Measurements from ENCODE around the gene FBXO42. TPM values are rescaled to one million over a fixed set of nuclear protein-coding genes. Genes with fewer than 3 reads are reported as not detected.
A peak's percentile ranks its signal among the peaks of the same experiment; 100 is the strongest.
"Not testable (repeated sequence)": the region's sequence is repeated elsewhere in the genome, so short reads cannot be mapped to it uniquely, and the experiment has no call there.

FBXO42 gene
- total RNA-seq, 1 donor from 2014 or later: 24.3 TPM

DNA sequence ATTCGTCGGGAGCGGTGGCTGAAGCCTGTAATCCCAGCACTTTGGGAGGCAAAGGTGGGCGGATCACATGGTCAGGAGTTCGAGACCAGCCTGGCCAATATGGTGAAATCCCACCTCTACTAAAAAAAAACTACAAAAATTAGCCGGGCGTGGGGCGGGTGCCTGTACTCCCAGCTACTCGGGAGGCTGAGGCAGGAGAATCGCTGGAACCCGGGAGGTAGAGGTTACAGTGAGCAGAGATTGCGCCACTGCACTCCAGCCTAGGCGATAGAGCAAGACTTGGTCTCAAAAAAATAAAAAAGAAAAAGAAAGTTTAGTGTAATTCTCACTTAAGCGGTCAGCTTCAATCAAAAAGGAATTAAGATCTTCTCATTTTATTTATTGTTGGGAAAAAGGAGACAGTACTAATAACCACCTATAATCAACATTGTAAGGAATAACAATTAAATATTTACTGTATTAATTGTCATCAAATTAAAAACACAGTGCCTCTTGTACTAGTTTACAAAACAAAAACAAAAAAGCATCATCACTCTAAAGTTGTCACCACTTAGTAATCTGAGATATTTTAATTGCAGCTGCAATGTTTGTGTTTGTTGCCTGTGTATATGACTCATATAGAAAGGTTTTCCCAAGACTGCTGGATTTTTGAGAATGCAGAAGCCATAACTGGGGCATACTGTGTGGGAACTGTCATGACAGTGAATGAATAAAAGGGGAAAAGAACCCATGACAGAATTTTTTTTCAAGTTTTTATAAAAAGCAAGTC, 3.7 kb downstream of the FBXO42 start:
- TF ChIP-seq, protein P1, sequence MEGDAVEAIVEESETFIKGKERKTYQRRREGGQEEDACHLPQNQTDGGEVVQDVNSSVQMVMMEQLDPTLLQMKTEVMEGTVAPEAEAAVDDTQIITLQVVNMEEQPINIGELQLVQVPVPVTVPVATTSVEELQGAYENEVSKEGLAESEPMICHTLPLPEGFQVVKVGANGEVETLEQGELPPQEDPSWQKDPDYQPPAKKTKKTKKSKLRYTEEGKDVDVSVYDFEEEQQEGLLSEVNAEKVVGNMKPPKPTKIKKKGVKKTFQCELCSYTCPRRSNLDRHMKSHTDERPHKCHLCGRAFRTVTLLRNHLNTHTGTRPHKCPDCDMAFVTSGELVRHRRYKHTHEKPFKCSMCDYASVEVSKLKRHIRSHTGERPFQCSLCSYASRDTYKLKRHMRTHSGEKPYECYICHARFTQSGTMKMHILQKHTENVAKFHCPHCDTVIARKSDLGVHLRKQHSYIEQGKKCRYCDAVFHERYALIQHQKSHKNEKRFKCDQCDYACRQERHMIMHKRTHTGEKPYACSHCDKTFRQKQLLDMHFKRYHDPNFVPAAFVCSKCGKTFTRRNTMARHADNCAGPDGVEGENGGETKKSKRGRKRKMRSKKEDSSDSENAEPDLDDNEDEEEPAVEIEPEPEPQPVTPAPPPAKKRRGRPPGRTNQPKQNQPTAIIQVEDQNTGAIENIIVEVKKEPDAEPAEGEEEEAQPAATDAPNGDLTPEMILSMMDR (conservative IDR thresholded peaks at IDR 0.05): no peak
- Mint-ChIP-seq H3K4me3 (peak overlapping the region; percentile 56), H3K36me3 (ENCODE audit: low read depth) (no peaks in the 10 kb centered on the region), H3K27me3 (ENCODE audit: low read depth) (no peaks in the 10 kb centered on the region), H3K9me3 (no peaks in the 10 kb centered on the region), H3K27ac (ENCODE audit: unreplicated experiment) (no peak overlapping the region), H3K4me1 (peaks cover 29% of the 10 kb centered on the region)
- DNase-seq (ENCODE audit: low read depth, low spot score): no peak

DNA sequence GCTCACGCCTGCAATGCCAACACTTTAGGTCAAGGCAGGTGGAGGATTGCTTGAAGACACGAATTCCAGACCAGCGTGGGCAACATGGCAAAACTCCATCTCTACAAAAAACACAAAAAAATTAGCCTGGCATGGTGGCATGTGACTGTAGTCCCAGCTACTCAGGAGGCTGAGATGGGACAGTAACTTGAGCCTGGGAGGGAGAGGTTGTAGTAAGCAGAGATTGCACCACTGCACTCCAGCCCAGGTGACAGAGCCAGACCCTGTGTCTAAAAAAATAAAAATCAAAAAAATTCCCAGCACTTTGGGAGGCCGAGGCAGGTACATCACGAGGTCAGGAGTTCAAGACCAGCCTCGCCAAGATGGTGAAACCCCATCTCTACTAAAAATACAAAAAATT, 9.0 kb downstream of the FBXO42 start:
- not testable (repeated sequence) for H3K27ac Mint-ChIP-seq (ENCODE audit: unreplicated experiment); H3K9me3 Mint-ChIP-seq; H3K4me3 Mint-ChIP-seq; H3K27me3 Mint-ChIP-seq (ENCODE audit: low read depth); DNase-seq (ENCODE audit: low read depth, low spot score); H3K36me3 Mint-ChIP-seq (ENCODE audit: low read depth)
- peaks cover 11% of the 10 kb centered on the region for H3K4me1 Mint-ChIP-seq

DNA sequence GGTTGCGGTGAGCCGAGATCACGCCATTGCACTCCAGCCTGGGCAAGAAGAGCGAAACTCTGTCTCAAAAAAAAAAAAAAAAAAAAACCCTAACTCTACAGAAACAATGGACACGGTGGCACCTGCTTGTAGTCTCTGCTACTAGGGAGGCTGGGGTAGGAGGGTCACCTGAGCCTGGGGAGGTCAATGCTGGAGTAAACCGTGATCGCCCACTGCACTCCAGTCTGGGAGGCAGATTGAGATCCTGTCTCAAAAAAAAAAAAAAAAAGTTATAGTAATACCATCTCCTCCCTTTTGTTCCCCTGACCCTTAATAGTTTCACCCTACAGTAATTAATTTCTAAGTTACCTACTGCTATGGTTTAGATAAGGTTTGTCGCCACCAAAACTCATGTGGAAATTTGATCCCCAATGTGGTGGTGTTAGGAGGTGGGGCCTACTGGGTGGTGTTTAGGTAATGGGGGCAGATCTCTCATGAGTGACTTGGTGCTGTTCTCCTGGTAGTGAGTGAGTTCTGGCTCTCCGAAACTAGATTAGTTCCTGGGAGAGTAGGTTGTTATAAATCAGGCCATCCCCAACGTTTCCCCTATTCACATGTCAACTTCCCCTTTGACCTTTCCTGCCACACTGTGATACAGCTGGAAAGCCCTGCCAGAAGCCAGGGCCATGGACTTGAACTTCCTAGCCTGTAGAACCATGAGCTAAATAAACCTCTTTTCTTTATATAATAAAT, 9.8 kb downstream of the FBXO42 start:
- H3K4me3 Mint-ChIP-seq: no peak overlapping the region
- no peak for DNase-seq (ENCODE audit: low read depth, low spot score)
- no peaks in the 10 kb centered on the region for H3K9me3 Mint-ChIP-seq
- H3K27me3 Mint-ChIP-seq (ENCODE audit: low read depth): no peaks in the 10 kb centered on the region
- no peak overlapping the region for H3K27ac Mint-ChIP-seq (ENCODE audit: unreplicated experiment)
- TF ChIP-seq, protein P1 (conservative IDR thresholded peaks at IDR 0.05): no peak
- H3K4me1 Mint-ChIP-seq: peaks cover 11% of the 10 kb centered on the region
- peaks cover 3% of the 10 kb centered on the region for H3K36me3 Mint-ChIP-seq (ENCODE audit: low read depth)

DNA sequence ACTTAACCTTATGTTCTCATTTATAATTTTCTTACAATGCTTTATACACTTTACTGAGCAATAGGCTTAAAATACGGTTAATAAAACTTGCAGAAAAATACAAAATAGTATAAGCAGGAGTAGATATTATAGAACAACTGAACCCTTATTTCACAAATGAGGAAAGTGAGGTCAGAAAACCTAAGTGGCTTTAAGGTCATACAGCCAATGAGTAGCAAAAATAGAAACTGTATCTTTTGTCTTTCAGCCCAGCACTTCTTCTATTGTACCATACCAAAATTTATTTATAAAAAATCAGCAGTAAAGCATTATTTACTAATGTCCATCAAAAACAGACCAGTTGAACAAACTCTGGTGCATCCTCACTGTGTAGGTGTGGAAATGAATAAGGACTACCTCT, 11.6 kb downstream of the FBXO42 start:
- H3K4me3 Mint-ChIP-seq: no peak overlapping the region
- H3K36me3 Mint-ChIP-seq (ENCODE audit: low read depth): peaks cover 3% of the 10 kb centered on the region
- H3K9me3 Mint-ChIP-seq: no peaks in the 10 kb centered on the region
- no peaks in the 10 kb centered on the region for H3K27me3 Mint-ChIP-seq (ENCODE audit: low read depth)
- H3K27ac Mint-ChIP-seq (ENCODE audit: unreplicated experiment): no peak overlapping the region
- TF ChIP-seq, protein P1 (conservative IDR thresholded peaks at IDR 0.05): no peak
- peaks cover 11% of the 10 kb centered on the region for H3K4me1 Mint-ChIP-seq
- no peak for DNase-seq (ENCODE audit: low read depth, low spot score)

DNA sequence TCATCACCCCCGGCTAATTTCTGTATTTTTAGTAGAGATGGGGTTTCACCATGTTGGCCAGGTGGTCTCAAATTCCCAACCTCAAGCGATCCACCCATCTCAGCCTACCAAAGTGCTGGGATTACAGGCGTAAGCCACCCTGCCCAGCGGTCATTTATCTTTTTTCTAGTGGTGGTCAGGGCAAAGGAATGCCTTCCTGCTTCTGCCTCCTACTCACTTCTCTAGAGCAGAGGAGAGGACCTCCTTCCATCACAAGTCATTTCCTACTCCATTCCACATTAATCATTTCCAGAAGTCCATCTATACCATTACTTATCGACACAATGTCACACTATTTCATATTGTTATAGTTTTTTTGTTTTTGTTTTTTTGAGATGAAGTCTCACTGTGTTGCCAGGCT, 13.3 kb downstream of the FBXO42 start:
- Mint-ChIP-seq H3K36me3 (ENCODE audit: low read depth) (peaks cover 3% of the 10 kb centered on the region), H3K27ac (ENCODE audit: unreplicated experiment) (no peak overlapping the region), H3K9me3 (no peaks in the 10 kb centered on the region), H3K4me1 (peaks cover 11% of the 10 kb centered on the region), H3K4me3 (no peak overlapping the region), H3K27me3 (ENCODE audit: low read depth) (no peaks in the 10 kb centered on the region)
- TF ChIP-seq, protein P1 (conservative IDR thresholded peaks at IDR 0.05): no peak
- DNase-seq (ENCODE audit: low read depth, low spot score): no peak

Data from neural crest cell (in vitro differentiated cells).